GM18498 (cell line): ENCODE measurements around the gene C8G.

Source experiments
- ATAC-seq: cut with Tn5 transposase; IDR thresholded peaks from one replicate; pipeline ENCODE4 v1.9.1; 2021; ENCODE audit warnings: mild to moderate bottlenecking, moderate library complexity; ENCODE audit not compliant: unreplicated experiment

The C8G gene

GRCh38 chr9:136964833-136965422 is 19.9 kb downstream of the C8G start:
- no peak for ATAC-seq

GRCh38 chr9:136965771-136966484 is 20.9 kb downstream of the C8G start:
- no peak for ATAC-seq

GRCh38 chr9:136968333-136969127 is 23.5 kb downstream of the C8G start:
- ATAC-seq: no peak

- ATAC-seq: no peak
These were observed 24.1 kb downstream of the C8G start for GRCh38 chr9:136969150-136969549.

GRCh38 chr9:136969774-136970173 is 24.7 kb downstream of the C8G start:
- no peak for ATAC-seq

- no peak for ATAC-seq
These were observed 25.3 kb downstream of the C8G start for GRCh38 chr9:136970361-136970760.

- no peak for ATAC-seq
These were observed 26.7 kb downstream of the C8G start for GRCh38 chr9:136971746-136972145.

- no peak for ATAC-seq
These were observed 27.3 kb downstream of the C8G start for GRCh38 chr9:136972335-136972734.

- no peak for ATAC-seq
These were observed 27.7 kb downstream of the C8G start for GRCh38 chr9:136972743-136973142.

GRCh38 chr9:136973618-136974617 is 28.9 kb downstream of the C8G start:
- ATAC-seq: no peak

- ATAC-seq: no peak
These were observed 29.9 kb downstream of the C8G start for GRCh38 chr9:136974817-136975535.

- no peak for ATAC-seq
These were observed 30.6 kb downstream of the C8G start for GRCh38 chr9:136975644-136976043.

GRCh38 chr9:136977223-136977622 is 32.2 kb downstream of the C8G start, which contains the start of gene PTGDS:
Gene PTGDS, plus strand, starts transcription at chr9:136977504. Its CDS starts 75 bp downstream, at chr9:136977579.
- ATAC-seq: no peak

- ATAC-seq: no peak
These were observed 32.6 kb downstream of the C8G start for GRCh38 chr9:136977649-136978072.

GRCh38 chr9:136978073-136978864 is 33.2 kb downstream of the C8G start:
- ATAC-seq: no peak

- ATAC-seq: no peak
These were observed 34.0 kb downstream of the C8G start for GRCh38 chr9:136978865-136979544.

GRCh38 chr9:136979769-136980587 is 34.9 kb downstream of the C8G start:
- ATAC-seq: no peak
